ENCODE data around the gene SPRN.
"Not testable (repeated sequence)": the region's sequence is repeated elsewhere in the genome, so short reads cannot be mapped to it uniquely, and the experiment has no call there.

SPRN gene

GRCh38 chr10:133439517-133440461 lies 15.4 kb upstream of the SPRN start:
- no peak for DNase-seq (ENCODE audit: low spot score)

- DNase-seq (ENCODE audit: low spot score), result no peak
Observed at GRCh38 chr10:133438711-133439273, 14.4 kb upstream of the SPRN start.

- DNase-seq (ENCODE audit: low spot score), result not testable (repeated sequence)
Observed at GRCh38 chr10:133432789-133433188, 8.4 kb upstream of the SPRN start.

- not testable (repeated sequence) for DNase-seq (ENCODE audit: low spot score)
Observed at GRCh38 chr10:133431888-133432613, 7.6 kb upstream of the SPRN start.

- not testable (repeated sequence) for DNase-seq (ENCODE audit: low spot score)
Observed at GRCh38 chr10:133429571-133429970, 5.1 kb upstream of the SPRN start.

- DNase-seq (ENCODE audit: low spot score), result not testable (repeated sequence)
Observed at GRCh38 chr10:133424102-133424501, 323 bp downstream of the SPRN start.

- peak; percentile 50 for DNase-seq (ENCODE audit: low spot score)
Observed at GRCh38 chr10:133422807-133423771, 1.3 kb downstream of the SPRN start.

GRCh38 chr10:133422223-133422806 lies 2.1 kb downstream of the SPRN start:
- peak; percentile 47 for DNase-seq (ENCODE audit: low spot score)

- DNase-seq (ENCODE audit: low spot score), result no peak
Observed at GRCh38 chr10:133421336-133422222, 2.8 kb downstream of the SPRN start.

GRCh38 chr10:133420579-133420978 lies 3.8 kb downstream of the SPRN start:
- DNase-seq (ENCODE audit: low spot score), result no peak

DNA sequence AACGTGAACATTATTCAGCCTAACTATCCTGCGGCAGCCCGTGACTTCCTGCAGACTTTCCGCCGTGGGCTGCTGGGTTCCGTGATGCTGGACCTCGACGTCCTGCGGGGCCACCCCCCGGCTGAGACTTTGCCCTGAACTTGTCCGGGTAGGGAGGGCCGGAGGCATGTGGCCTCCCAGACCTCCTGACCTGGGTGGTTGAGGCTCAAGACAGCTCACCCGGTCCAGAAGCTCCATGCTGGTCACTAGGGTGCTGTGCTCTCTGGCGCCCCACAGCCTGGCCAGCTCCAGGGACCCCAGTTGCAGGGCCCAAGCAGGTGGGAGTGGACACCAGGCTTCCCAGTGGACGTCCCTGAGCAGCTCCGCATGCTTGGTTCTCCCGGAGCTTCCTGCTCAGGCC lies 4.4 kb downstream of the SPRN start:
- no peak for DNase-seq (ENCODE audit: low spot score)

DNA sequence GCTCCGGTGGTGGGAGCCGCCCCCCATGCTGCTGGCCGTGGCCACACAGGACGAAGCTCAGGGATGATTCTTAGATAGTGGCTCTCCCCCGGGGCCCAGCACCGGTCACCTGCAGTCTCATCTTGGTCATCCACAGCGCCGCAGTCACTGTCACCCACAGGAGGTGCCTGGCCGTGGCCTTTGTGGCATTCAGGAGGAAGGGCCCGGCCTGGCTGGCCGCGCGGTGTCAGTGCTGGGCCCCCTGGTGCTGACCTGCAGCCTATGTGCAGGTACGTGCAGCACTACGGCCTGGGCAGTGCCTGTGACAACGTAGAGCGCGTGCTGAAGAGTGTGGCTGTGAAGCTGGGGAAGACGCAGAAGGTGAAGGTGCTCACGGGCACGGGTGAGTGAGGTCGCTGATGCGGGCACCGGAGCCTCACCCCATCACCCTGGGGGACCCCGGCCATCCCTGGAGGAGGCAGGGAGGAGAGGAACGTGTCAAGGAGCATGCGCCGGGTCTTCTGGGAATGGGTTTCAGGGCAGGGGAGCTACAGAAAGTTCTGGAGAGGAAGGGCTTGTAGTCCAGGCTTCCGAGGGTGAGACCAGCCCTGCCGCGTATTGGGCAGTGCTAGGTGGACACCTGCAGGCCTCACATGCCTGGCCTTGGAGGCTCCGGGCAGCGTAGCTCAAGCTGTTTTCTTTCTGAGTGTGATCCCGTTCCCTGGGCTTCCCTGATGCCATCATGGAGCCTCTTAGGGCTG lies 5.0 kb downstream of the SPRN start:
- no peak for DNase-seq (ENCODE audit: low spot score)

DNA sequence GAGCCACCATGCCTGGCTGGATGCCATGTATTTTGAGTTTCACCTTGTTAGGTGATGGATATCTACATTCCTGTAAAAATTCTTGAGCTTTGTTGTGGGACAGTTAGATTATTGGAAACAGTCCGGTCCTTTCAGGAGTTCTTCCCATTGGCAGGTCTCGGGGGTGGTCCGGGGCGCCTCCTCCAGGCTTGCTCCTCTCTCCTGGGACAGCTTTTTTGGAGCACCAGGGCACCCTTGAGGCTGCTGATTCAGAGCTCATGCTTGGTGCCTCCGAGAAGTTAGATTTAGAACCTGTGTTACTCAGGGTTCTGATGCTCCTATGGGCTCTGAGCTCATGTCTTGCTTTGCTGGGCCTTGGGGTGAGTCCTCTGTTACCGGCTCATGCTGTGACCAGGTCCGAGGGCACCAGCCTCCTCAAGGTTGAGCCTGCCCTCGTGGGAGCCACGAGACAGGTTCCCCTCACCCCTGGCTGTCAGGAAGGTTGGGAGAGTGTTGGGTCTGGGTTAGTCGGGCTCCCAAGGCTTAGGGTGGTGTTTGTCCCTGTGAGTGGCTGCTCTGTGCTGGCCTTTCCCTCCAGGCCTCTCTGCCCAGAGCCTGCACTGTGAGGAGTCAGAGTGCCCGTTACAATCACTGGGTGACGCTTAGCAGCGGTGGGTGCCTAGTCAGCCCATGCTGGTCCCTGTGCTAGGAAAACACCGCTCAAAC lies 6.0 kb downstream of the SPRN start:
- DNase-seq (ENCODE audit: low spot score), result no peak

- no peak for DNase-seq (ENCODE audit: low spot score)
Observed at GRCh38 chr10:133415752-133416151, 8.7 kb downstream of the SPRN start.

DNA sequence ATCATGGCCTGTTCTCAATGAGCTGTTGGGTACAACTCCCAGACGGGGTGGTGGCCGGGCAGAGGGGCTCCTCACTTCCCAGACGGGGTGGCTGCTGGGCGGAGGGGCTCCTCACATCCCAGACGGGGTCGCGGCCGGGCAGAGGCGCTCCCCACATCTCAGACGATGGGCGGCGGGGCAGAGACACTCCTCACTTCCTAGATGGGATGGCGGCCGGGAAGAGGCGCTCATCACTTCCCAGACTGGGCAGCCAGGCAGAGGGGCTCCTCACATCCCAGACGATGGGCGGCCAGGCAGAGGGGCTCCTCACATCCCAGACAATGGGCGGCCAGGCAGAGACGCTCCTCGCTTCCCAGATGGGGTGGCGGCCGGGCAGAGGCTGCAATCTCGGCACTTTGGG lies 10.0 kb downstream of the SPRN start:
- not testable (repeated sequence) for DNase-seq (ENCODE audit: low spot score)

DNA sequence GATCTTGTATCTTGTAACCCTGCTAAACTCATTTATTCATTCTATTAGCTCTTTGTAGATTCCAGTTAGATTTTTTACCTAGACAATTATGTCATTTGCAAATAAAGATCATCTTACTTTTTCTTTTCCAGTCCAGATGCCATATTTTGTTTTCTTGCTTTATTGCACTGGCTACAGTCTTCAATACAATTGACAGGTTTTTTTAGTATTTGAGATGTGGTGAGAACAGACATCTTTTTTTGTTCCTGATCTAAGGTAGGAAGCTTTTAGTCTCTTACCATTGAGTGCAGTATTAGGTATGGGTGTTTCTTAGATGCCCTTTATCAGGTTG lies 12.1 kb downstream of the SPRN start:
- DNase-seq (ENCODE audit: low spot score), result no peak

DNA sequence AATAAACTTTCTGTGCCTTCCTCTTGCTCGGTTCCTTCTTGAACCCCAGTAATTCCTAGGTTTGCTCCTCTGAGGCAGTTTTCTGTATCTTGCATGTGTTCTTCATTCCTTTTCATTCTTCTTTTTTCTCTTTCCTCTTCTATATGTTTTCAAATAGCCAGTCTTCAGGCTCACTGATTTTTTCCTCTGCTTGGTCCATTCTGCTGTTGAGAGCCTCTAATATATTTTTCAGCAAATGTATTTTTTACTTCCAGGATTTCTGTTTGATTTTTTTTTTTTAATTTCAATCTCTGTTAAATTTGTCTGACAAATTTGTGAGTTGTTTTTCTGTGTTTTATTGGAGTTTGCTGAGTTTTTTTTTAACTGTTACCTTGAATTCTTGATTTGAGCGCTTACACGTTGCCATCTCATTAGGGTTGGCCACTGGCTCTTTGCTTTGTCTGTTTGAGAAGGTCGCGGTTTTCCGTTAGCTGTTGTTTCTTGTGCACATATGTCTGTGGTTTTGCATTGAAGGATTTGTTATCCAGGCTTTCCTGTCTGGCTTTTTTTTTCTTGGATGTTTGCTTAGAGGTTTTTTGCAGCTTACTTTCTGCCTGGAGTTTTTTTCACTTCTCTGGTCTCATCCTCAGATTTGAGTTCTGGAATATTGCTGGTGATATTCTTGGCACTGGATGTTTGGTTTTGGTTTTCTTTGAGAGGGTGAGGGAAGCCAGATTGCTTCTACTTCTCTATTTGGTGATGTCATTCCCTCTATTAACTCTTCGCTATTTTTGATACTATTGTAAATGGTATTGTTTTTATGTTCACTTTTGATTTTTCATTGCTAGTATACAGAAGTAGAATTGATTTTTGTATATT lies 12.7 kb downstream of the SPRN start:
- no peak for DNase-seq (ENCODE audit: low spot score)

Measured in ecto neural progenitor cell (in vitro differentiated cells).